Cortex of kidney (tissue), 1 donor: ENCODE results near the gene MAP1LC3C.

ENCODE experiments used
- DNase-seq: peaks from one replicate; lab custom pipeline; 2025; lab: John Stamatoyannopoulos, UW

The MAP1LC3C gene

DNA sequence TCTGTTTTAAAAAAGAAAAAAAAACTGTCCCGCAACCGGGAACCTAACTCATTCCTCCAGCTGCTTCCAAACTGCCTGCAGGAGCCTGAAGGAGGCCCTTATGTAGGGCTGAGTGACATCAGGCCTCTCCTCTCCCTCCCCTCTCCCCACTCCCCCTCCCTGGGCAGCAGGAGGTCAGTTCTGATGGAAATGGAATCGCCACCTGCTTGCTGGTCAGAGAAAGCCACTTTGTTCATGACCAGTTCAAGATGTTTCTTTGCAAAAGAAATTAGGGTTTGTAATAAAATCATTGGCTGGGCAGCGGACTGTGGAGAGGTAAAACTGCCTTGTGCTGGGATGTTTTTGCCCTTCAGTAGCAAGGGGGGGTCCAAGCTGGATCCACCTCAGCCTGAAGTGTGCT is at the start of gene MAP1LC3C:
Gene MAP1LC3C (minus strand): TSS at position 73 of the 400 bp plus-strand sequence. CDS start 90 bp downstream, outside the sequence.
- DNase-seq, result no peak

DNA sequence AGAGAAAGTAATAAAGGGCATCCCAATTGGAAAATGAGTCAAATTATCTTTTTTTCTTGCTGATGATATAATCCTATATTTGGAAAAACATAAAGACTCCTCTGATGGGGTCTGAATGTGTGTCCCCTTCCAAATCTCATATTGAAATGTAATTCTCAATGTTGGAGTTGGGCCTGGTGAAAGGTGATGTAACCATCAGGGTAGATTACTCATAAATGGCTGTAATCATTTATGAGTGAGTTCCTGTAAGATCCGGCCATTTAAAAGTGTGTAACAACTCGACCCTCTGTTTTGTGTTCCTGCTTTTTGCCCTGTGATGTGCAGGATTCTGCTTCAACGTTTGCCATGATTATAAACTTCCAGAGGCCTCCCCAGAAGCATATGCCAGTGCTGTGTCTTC is 44.3 kb upstream of the MAP1LC3C start:
- no peak for DNase-seq

- no peak for DNase-seq
Measured at GRCh38 chr1:242034392-242034791, 35.5 kb upstream of the MAP1LC3C start.

- DNase-seq, result no peak
Measured at GRCh38 chr1:242033447-242033846, 34.5 kb upstream of the MAP1LC3C start.

DNA sequence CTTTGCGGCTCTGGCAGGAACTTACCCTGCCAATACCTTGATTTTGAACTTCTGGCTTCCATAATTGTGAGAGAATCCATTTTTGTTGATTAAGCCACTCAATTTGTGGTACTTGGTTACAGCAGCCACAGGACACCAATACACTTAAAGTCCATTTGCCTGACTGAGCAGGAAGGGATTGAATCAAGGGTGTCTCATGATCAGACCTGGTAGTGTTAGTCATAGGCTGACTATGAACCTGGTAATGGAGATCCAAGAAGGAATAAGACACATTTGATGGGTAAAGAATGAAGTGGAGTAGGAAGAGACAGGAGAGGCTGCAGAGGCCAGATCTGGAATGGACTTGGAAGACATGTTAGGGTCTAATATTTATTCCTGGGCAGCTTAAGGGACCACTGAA is 31.2 kb upstream of the MAP1LC3C start:
- no peak for DNase-seq

DNA sequence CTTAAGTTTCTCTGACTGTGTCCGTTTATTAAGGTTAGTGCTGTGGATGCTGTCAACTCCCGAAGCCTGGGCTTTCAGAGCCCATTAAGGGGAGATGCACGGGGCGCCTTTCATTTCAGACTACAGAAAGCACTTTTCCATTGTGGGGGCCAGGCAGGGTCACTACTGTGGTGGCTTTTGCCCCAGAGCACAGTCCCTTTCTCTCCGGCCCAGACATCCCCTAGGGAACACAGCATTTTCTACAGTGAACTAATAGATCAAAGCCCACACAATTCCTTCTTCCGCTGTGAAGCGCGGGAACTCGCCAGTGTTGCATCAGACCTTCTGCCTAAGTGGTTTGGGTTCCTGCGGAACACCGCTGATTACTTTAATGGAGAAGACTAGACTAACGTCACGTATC is 26.8 kb upstream of the MAP1LC3C start:
- no peak for DNase-seq

DNA sequence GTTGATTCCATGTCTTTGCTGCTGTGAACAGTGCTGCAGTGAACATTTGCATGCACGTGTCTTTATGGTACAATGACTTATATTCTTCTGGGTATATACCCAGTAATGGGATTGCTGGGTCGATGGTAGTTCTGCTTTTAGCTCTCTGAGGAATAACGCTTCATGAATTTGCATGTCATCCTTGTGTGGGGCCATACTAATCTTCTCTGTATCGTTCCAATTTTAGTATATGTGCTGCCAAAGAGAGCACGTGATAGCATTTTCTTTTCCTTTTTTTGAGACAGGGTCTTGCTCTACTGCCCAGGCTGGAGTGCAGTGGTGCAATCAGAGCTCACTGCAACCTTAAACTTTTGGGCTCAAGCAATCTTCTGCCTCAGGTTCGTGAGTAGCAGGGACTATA is 24.9 kb upstream of the MAP1LC3C start:
- DNase-seq, result no peak

DNA sequence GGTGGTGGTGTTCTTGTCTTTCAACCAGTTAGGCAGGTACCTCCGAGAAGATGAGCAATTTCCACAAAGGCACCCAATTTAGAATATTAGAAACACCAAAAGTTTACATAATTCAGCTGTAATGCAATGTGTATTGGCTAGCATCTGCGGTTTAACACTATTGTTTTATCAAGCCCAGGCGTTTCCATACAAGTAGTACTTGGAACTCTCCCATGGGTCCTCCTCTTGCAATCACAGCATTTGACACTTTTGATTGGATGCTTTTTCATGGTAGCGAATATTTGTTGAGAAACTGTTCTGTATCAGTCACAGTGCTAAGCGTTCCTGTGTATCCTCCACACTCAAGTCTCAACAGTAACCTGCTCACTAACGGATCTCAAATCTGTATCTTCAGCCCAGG is 20.1 kb upstream of the MAP1LC3C start:
- DNase-seq, result no peak

DNA sequence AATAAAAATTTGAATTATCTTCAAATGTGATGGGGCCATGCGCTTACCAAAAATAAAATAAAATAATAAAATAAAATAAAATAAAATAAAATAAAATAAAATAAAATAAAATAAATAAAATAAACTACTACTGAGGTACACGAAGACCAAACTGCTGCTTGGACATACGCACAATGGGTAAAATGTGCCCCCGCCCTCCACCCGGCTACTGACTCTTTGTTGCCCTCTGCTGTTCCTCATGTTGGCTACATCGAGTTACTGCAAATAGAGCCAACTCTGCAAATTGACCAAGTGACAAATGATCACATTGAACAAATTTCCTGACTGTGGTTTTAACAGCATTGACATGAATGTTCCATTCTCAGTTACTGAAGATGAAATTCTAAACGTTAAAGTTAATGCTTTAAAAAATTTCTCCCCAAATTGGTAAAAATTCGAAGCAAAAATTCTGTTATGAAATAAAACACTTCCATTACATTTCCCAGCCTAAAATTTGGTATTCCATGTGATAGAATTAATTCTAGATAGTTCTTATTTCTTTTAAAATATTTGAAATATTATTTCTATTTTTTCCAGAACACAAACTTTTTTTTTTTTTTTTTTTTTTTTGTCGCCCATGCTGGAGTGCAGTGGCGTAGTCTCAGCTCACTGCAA is 18.8 kb upstream of the MAP1LC3C start:
- no peak for DNase-seq

DNA sequence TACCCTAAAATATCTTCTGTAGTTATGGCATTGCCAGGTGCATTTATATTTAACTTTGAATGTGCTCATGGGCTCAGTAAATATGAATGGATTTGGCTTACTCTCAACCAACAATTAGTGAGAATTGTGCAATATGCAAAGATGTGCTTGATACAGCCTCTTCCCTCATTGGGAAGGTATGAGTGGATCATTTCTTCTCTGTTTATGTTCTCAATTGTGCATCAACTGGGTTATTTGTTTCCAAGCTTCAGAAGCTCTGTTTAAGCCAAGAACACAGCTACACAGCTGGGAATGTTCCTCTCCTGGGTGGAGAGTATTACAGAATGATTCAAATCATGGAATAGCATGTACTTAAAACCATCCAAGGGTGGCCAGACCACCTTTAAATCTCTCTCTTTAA is 17.6 kb upstream of the MAP1LC3C start:
- no peak for DNase-seq

DNA sequence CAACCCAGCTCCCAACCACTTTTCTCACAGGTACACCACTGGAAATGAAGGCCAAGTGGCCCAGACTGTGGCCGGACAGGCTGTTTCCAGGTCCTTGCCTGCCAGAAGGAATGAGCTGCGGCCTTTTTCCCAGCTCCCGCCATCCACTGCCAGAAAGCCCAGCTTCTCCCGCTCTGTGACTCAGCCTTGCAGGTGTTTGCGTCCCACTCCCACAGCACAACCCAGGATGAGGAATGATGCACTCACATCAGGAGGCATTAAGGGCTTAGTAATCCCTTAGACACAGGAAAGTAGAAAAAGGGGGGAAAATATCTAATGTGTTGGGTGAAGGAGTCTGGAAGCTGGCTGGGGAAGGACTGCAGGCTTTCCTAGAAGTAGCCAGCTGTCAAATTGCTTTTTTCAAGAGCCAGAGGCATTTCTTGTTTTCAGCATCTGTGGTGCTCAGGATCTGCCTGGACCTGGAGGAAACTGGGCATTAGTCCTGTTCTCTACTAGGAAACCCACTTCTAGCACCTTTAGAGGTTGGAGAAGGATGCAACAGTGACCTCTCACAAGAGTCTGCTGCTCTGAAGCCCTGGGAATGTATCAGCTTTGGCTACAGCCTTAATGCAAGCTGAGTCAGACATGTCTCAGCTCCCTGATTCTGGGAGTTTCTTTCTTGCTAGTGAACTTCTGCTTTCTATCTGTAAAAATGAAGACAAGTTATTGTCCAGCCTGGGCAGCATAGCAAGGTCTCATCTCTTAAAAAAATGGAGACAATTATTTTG is 13.2 kb upstream of the MAP1LC3C start:
- no peak for DNase-seq

DNA sequence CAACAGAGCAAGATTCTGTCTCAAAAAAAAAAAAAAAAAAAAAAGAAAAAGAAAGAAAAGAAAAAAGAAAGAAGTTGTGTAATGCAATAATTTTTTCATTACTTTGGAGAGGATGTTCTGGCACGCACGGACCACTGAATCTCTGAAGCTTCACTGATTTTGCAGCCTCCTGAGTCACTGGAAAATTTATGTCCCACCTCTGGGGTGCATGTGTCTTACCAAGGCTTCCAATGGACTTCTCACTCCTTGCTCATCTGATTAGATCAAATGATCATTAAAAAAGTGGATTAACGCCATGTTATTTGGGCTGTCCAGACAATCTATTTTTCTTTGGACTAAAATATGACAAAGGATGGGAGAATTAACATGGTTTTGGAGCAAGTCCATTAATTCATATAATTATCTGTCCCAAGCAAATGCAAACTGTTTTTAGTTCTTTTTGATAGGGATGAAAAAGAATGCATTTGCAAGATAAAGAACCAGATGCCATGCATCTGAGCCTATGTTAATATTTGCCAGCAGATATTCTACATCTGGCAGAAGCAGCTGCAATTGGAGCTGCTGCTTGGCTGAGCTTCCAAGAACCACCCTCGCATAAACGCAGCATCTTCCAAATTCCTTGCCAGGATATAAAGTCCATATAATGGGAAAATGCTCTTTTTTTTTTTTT is 10.1 kb upstream of the MAP1LC3C start:
- no peak for DNase-seq

- DNase-seq, result no peak
Measured at GRCh38 chr1:242006976-242007375, 8.1 kb upstream of the MAP1LC3C start.

DNA sequence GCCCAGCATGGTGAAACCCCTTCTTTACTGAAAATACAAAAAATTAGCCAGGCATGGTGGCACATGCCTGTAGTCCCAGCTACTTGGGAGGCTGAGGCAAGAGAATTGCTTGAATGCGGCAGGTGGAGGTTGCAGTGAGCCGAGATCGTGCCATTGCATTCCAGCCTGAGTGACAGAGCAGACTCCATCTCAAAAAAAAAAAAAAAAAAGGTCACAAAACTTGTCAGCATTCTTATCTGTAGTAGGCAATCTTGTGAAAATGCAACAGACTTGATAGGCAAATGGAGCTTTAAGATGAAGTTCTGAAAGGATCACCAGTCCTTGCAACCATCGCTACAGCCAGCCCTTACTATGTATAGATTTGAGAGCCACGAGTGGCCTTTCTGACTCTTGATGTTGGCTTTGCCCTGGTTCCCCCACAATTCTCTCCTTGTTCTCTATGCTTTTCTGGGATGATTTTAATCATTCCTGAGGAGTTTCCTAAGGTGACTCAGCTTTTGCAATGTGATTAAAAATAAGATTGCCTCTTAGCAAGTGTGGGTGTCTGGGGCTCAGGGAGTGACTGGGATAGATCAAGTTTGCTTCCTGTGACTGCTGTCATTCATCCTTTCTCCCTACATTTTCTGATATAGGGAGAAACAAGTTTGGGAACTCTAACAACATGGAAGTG is 7.1 kb upstream of the MAP1LC3C start:
- DNase-seq, result no peak

DNA sequence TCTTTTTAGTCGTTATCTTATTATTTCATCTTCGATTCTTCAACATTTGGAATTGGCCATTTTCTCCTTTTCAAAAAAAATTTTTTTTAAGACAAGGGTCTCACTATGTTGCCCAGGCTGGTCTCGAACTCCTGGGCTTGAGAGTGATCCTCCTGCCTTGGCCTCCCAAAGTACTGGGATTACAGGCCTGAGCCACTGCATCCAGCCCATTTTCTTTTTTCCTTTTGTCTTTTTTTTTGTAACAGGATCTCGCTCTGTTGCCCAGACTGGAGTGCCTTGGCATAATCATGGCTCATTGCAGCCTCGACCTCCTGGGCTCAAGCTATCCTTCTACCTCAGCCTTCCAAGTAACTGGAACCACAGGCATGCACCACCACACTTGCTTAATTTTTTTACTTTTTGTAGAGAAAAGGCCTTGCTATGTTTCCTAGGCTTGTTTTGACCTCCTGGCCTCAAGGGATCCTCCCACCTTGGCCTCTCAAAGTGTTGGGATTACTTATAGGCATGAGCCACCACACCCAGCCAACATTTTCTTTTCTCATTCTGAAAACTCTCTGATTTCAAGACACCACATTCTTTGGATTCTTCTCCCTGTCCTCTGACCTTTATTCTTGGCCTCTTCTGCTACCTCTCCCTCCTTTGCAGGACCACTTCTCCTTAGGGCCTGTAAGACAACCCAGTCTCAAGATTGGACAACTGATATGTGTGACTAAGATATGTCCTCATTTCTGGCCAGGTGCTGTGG is 6.0 kb upstream of the MAP1LC3C start:
- no peak for DNase-seq

DNA sequence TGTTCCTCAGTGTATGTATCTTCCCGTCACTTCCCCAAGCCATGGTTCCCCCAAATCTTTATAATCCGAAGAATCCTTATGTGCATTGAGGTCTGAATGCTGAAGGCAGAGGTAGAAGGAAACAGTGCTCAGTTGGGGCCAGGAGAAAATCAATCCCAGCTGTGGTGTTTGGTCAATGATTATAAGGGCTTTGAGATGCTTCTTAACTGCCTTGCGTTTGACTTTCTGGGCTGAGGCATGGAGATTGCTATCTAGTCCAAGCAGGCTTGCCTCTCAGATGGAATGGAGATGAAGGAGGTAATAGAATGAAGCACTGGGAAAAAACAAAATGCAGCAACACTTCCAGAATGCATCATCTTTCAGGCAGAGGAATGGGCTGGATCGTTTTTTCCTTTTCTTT is 3.6 kb upstream of the MAP1LC3C start:
- DNase-seq, result no peak

DNA sequence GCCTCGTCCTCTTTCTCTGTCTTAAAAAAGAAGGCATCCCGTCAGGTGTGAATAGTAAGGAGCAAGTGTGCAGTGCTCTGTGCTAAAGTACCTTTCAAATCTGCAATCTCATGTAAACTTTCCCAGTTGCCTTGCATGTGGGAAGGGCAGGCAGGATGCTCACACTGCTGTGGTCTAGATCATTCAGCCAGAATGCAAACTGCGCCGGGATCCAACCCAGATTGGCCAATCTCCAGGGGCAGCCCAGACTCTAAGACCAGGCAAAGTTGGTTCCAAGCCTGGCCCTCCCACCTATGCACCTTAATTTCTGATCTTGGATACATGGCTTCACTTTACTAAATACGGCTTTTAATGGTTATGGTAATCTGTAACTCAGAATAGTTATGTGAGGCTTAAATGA is 3.2 kb upstream of the MAP1LC3C start:
- no peak for DNase-seq

GRCh38 chr1:242000434-242000833 is 1.5 kb upstream of the MAP1LC3C start:
- DNase-seq, result no peak

DNA sequence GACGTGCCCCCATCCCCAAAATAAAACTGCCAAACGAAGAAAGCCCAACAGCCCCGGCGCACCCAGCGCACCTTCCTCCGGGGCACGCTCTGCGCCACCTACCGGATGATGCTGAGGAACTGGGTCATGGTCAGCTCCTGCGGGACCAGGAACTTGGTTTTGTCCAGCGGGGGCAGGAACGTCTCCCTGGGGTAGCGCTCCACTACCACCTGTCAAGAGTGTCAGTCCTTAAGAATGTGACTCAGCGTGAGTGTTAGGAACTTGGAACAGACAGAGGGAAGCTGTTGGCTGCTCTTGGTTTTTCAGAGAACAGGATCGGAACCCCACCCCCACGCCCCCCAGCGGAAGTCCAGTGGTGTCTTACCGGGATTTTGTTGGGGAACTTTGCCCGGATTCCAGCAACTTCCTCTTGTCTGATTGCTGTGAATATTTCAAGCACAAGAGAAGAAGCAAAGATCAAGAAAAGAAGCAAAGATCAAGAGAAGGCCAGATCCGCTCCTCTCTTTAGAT is 431 bp downstream of the MAP1LC3C start:
- DNase-seq, result no peak

GRCh38 chr1:241997401-241997998 is 1.4 kb downstream of the MAP1LC3C start:
- no peak for DNase-seq

DNA sequence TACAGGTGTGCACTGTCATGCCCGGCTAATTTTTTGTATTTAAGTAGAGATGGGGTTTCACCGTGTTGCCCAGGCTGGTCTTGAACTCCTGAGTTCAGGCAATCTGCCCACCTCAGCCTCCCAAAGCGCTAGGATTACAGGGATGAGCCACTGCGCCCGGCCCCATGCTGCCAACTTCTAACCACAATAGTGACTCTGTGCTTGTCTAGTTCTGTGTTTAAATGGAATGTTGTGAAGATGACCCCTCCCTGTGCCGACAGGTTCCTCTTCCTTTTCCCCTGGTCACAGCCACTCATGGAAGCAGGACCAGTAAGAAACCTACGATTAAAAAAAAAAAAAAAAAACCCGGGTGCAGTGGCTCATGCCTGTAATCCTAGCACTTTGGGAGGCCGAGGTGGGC is 4.7 kb downstream of the MAP1LC3C start:
- no peak for DNase-seq
